GM13976 (cell line): ENCODE data around the gene MYRF.

Experiments
- DNase-seq: peaks from one replicate; pipeline ENCODE4 v3.0.0; 2012; ENCODE audit warnings: low spot score
- in situ Hi-C: fragments of 300-500 bp; cut with MboI; formaldehyde crosslinking; loops from one replicate; pipeline ENCODE4 v1.12.0; 2022; ENCODE audit warnings: low sequenced_read_pairs, mixed read lengths, inconsistent platforms; ENCODE audit not compliant: unreplicated experiment
- TF ChIP-seq, protein P1 (sequence below): IDR thresholded peaks from 2 replicates; pipeline ENCODE4 v1.5.1; 2012; ENCODE audit warnings: borderline replicate concordance, mild to moderate bottlenecking; ENCODE audit not compliant: insufficient read depth; ENCODE audit errors: extremely low read depth, missing control alignments, control extremely low read depth

The MYRF gene

DNA sequence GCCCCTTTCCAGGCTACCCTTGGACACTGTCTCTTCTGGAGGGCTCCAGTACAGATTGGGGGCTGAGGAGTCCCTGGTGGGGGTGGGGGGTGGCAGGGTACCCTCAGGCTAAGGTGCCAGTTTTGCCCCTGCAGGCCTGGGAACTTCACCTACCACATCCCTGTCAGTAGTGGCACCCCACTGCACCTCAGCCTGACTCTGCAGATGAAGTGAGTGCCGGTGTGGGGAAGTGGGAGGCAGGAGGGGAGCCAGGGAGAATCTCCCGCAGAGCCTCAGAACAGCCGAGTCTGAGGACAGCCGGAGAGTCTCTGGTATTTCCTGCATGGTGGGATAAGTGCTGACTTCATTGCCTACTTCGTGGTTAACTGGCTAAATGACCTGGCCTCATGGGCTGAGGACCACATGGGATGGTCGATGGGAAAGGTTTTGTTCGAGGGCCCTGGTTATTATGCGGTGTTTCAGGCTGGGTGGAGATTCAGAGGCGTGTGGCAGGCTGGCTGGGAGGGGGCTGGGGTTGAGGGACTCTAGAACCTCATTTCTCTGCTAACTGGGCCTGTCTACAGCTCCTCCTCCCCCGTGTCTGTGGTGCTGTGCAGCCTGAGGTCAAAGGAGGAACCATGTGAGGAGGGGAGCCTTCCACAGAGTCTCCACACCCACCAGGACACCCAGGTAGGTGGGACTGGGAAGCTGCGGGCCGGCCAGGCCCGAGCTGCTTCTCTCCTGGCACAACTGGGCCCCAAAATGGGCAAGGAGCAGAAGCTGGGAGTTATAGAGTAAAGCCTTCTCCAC, 31.5 kb downstream of the MYRF start:
- no peak for DNase-seq
- TF ChIP-seq, protein P1, sequence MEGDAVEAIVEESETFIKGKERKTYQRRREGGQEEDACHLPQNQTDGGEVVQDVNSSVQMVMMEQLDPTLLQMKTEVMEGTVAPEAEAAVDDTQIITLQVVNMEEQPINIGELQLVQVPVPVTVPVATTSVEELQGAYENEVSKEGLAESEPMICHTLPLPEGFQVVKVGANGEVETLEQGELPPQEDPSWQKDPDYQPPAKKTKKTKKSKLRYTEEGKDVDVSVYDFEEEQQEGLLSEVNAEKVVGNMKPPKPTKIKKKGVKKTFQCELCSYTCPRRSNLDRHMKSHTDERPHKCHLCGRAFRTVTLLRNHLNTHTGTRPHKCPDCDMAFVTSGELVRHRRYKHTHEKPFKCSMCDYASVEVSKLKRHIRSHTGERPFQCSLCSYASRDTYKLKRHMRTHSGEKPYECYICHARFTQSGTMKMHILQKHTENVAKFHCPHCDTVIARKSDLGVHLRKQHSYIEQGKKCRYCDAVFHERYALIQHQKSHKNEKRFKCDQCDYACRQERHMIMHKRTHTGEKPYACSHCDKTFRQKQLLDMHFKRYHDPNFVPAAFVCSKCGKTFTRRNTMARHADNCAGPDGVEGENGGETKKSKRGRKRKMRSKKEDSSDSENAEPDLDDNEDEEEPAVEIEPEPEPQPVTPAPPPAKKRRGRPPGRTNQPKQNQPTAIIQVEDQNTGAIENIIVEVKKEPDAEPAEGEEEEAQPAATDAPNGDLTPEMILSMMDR: no peak
- in situ Hi-C loops: no loop called here

DNA sequence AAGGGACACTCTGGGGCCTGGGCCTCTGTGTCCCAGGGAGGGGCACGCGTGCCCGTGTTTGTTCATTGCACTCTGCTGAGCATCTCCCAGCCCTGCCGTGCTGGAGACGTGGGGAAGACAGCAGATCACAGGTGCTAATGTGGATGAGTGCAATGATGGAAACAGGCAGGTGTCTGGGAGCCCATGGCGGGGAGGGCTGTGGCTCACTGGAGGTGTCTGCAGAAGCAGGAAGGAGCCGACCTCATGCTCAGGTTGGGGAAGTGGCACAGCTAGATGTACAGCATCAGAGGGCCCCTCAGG, 32.0 kb downstream of the MYRF start:
- TF ChIP-seq, protein P1: no peak
- DNase-seq: no peak
- in situ Hi-C loops: no loop called here

DNA sequence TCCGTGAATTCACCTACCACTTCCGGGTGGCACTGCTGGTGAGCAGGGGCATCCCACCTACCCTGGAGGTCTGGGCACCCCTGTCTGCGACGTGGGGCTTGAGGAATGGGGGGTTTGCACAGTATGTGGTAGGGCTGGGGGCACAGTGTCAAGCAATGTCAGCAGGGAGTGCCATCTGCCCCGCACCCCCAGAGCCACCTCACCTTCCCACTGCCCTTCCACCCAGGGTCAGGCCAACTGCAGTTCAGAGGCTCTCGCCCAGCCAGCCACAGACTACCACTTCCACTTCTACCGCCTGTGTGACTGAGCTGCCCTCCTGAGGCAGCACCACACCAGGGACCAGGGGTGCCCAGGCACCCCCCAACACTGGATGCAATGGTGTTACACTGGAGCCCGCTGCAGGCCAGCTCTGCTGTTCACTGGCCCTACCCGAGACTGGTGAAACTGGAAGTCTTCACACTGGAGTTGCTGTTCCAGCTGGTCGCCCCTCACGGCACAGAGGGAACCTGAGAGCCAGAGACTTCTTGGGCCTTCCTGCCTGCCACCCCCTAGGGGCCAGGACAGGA, 33.5 kb downstream of the MYRF start:
- TF ChIP-seq, protein P1: no peak
- no peak for DNase-seq
- in situ Hi-C loops: no loop called here

DNA sequence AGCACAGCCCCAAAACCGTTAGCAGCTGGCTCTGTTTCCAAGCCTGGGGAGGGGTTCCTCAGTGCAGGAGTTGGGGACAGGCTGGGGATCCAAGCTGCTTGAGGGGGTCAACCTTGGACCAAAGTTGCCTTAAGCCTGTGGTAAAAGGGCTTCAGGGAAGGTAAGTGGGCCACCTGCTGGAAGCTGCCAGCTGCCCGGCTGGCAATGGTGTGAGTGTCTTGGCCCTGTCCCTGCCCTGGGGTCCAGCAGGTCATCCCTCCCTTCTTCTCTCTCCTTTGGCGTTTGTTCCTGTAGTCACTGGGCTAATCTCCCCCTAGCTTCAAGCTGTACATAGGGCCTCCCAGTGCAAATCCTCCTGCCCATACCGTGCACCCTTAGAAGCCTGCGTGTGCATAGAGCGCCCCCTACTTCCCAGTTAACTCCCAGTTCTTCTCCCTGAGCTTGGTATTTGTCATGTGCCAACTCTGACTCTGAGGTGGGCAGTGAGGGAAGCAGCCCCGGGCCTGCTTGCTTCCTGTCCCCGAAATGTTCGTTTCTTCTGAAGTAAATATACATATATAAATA, 35.6 kb downstream of the MYRF start:
- in situ Hi-C loops: no loop called here
- peak; percentile 46 for DNase-seq

DNA sequence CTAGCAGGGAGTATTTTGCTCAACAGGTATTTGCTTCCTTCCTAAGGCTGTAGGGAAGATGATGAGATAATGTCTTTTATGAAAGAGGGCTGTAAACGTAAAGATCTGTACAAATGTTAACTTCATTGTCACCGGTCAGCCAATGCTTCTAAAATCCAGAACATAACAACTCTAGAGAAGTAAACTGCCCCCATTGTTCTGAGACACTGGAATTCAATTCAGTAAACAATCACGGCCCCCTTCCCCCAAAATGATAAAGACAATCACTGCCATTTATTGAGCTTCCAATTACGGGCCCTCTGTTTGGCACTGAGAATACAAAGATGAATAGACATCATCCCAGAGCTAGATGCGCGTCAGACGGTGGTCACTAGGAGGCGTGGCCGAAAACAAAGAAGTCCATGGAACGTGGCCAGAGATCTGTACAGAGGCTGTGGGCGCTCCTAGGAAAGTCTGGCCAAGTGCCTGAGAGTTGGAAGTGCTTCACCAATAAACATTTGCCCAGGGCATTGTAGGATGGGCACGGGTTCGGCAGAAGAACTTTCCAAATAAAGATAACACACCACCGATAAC, 39.4 kb downstream of the MYRF start:
- no peak for DNase-seq
- in situ Hi-C loops: loop anchor here (10.0 kb wide), 1 partner anchor 283 kb away; no protein-coding TSS in a partner anchor
- TF ChIP-seq, protein P1: no peak

More for the DNA sequence above, 35.6 kb downstream of the MYRF start:
- TF ChIP-seq, protein P1: peak; percentile 17

DNA sequence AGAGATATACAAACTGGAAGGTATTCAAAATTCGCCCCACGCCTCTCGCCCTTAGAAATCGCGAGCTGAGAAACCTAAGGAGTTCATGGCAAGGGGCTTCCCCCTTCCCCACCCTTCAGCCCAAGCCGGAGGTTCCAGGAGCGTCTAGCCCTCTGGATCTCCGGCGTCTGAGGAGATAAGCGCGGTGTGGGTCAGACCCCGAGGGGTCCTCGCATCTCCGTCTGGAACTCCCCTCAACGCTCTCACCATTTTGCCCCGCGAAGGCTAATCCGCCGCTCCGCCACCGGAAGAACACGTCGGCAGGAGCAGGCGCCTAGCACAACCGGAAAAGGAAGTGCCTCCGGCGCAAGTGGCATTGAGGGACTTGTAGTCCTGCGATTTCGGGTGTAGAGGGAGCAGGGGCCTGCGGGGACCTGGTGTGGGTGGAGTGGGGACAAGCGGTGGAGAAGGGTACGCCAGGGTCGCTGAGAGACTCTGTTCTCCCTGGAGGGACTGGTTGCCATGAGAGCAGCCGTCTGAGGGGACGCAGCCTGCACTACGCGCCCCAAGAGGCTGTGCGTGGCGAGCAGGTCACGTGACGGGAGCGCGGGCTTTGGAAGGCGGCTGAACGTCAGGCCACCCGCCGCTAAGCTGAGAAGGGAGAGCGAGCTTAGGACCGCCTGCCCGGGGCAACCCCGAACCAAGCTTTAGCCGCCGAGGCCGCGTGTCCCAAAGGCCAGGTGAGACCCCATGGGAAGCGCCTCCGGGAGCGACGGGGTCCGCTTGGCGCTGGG, 40.1 kb downstream of the MYRF start, which contains the start of the genes FEN1 and TMEM258:
TSS of gene FEN1 (plus strand) at position 602 of the 773 bp plus-strand sequence. CDS start 2,451 bp downstream, outside the sequence.
TSS of gene TMEM258 (minus strand) at position 290 of the 773 bp plus-strand sequence. CDS start at position 249, 41 bp downstream.
- in situ Hi-C loops: loop anchor here (10.0 kb wide), 1 partner anchor 282 kb away; no protein-coding TSS in a partner anchor
- TF ChIP-seq, protein P1: no peak

More for the DNA sequence above, 40.1 kb downstream of the MYRF start, which contains the start of the genes FEN1 and TMEM258:
- DNase-seq: peak; percentile 94
